Measurements from ENCODE around the gene XIST.
"Not testable (repeated sequence)": the region's sequence is repeated elsewhere in the genome, so short reads cannot be mapped to it uniquely, and the experiment has no call there.

Gene XIST

DNA sequence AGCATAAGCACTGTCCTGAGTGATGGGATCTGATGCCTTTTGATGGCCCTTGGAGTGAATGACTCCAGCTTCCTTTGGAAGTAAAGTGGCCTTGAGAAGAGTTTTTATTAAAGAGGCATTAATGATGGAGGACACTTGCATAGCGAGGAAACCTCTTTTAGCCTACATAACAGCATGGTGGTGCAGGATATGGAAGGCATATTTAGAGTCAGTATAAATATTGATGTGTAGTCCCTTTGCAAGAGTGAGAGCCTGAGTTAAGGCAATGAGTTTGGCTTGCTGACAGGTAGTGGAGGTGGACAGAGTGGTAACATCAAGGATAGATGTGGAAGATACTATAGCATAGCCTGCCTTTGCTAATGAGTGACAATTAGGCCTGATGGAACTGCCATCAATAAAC is 48.4 kb downstream of the XIST start:
- DNase-seq (ENCODE audit: low read depth in 2 of 2), result not testable (repeated sequence)

DNA sequence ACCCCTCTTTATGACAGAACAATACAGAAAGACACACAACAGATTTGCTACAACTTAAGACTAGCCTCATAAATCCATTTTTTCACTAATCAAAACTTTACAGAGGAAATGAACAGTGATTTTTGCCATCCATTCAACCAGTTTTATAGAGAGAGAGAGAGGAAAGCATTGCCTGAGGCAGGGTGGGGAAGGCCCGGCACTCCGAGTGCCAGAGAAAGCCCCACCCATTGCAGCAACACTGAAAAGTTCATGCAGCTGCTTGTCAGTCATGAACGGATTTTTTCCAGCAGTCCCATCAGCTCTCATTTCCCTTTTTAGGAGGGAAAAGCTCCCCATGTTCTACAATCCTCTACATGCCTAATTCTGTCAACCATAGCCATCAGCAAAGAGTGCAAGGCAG is 52.6 kb downstream of the XIST start:
- DNase-seq (ENCODE audit: low read depth in 2 of 2), result no peak

DNA sequence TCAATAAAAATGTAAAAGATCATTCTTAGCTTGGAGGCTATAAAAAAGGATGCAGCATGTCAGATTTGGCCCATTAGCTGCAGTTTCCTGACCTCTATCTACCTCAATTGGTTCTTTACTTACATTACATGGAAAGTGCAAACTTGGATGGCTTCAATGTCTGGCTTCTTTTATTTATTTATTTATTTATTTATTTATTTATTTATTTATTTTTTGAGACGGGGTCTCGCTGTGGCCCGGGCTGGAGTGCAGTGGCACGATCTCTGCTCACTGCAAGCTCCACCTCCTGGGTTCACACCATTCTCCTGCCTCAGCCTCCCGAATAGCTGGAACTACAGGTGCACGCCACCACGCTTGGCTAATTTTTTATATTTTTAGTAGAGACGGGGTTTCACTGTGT is 60.0 kb downstream of the XIST start:
- not testable (repeated sequence) for DNase-seq (ENCODE audit: low read depth in 2 of 2)

DNA sequence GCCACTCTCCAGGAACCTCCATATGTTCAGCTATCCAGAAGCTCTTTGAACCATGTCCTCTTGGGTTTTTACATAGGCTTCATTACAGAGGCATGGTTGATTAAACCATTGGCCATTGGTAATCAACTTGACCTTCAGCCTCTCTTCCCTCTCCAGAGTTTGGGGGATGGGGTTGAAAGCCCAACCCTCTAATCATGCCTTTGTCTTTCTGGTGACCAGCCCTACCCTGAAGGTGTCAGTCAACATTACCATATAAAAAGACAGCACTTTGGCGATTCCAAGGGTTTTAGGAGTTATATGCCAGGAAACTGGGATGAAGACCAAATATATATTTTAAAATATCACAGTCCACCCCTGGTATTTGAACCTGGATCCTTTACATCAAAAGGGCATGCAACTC is 67.0 kb downstream of the XIST start:
- DNase-seq (ENCODE audit: low read depth in 2 of 2), result no peak
